IMR-90 (cell line): ENCODE results near the gene NTM.

Experiments used
- BHLHE40 ChIP-seq: fragments of 150-350 bp; IDR thresholded peaks from 2 replicates; pipeline ENCODE4 v1.6.1; 2016; ENCODE audit warnings: mild to moderate bottlenecking, low read depth, low read length
- CEBPB ChIP-seq: IDR thresholded peaks from 2 replicates; pipeline ENCODE4 v1.6.1; 2012; ENCODE audit warnings: low read depth, low read length, improper control_type of control experiment
- CTCF ChIP-seq: conservative IDR thresholded peaks from 2 replicates; pipeline ENCODE4 v1.5.1; 2012; ENCODE audit warnings: mild to moderate bottlenecking, low read depth, low read length, improper control_type of control experiment
- FOS ChIP-seq: fragments of 150-350 bp; IDR thresholded peaks from 2 replicates; pipeline ENCODE4 v1.6.1; 2016; ENCODE audit warnings: low read depth, low read length
- MAFK ChIP-seq: IDR thresholded peaks from 2 replicates; pipeline ENCODE4 v1.6.1; 2012; ENCODE audit warnings: low read depth, low read length, improper control_type of control experiment
- MXI1 ChIP-seq: IDR thresholded peaks from 2 replicates; pipeline ENCODE4 v1.6.1; 2012; ENCODE audit warnings: low read depth, mild to moderate bottlenecking, low read length, moderate library complexity, borderline replicate concordance
- POLR2A ChIP-seq: IDR thresholded peaks from 2 replicates; pipeline ENCODE4 v1.6.1; 2012; ENCODE audit warnings: mild to moderate bottlenecking, low read depth, low read length
- RCOR1 ChIP-seq: IDR thresholded peaks from 2 replicates; pipeline ENCODE4 v1.6.1; 2012; ENCODE audit warnings: mild to moderate bottlenecking, low read length, improper control_type of control experiment; ENCODE audit not compliant: insufficient replicate concordance
- RFX5 ChIP-seq: IDR thresholded peaks from 2 replicates; pipeline ENCODE4 v1.8.0; 2012; ENCODE audit warnings: low read depth, mild to moderate bottlenecking, low read length, moderate library complexity
- TF ChIP-seq, protein P1 (sequence below): fragments of 150-350 bp; IDR thresholded peaks from 2 replicates; pipeline ENCODE4 v1.6.1; 2016; ENCODE audit warnings: low read depth, mild to moderate bottlenecking, low read length, moderate library complexity, borderline replicate concordance

DNA sequence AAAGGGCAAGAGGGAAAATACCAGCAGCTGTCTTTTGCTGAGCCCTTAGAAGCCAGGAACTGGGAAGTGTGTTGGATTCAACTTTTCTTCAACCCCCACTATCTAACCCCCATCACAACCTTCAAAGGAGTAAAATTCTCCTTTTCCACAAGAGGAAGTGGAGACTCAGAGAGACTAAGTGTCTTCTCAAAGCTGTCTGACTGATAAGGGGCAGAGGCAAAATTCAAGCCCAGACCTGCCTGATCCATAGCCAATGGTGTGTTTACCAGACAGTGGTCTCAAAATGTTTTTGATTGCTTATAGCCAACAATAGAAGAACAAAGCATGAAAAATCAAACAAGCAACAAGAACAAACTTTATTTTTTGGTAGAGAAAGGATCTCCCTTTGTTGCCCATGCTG is 707.0 kb downstream of the NTM start:
- TF ChIP-seq MAFK (no peak), CTCF (no peak), RFX5 (no peak), POLR2A (no peak), CEBPB (no peak), MXI1 (no peak), FOS (no peak), RCOR1 (no peak), BHLHE40 (no peak)
- TF ChIP-seq, protein P1, sequence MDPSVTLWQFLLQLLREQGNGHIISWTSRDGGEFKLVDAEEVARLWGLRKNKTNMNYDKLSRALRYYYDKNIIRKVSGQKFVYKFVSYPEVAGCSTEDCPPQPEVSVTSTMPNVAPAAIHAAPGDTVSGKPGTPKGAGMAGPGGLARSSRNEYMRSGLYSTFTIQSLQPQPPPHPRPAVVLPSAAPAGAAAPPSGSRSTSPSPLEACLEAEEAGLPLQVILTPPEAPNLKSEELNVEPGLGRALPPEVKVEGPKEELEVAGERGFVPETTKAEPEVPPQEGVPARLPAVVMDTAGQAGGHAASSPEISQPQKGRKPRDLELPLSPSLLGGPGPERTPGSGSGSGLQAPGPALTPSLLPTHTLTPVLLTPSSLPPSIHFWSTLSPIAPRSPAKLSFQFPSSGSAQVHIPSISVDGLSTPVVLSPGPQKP, result no peak
